ENCODE data around the gene SCUBE3.
A peak's percentile ranks its signal among the peaks of the same experiment; 100 is the strongest.

The SCUBE3 gene

GRCh38 chr6:35243386-35243958 lies 29.7 kb downstream of the SCUBE3 start:
- Histone ChIP-seq H3K27me3 (ENCODE audit: control insufficient read depth, insufficient read depth, low read length) (peaks cover 14% of the 10 kb centered on the region), H3K4me1 (ENCODE audit: control insufficient read depth, low read depth, low read length) (peaks cover 20% of the 10 kb centered on the region), H3K9me3 (ENCODE audit: control insufficient read depth, low read depth, low read length) (no peaks in the 10 kb centered on the region), H3K27ac (ENCODE audit: low read length) (no peak overlapping the region), H3K36me3 (ENCODE audit: control insufficient read depth, low read depth, low read length) (no peaks in the 10 kb centered on the region), H3K9ac (ENCODE audit: low read length) (no peak overlapping the region), H3K4me3 (ENCODE audit: low read length) (no peak overlapping the region)

GRCh38 chr6:35244551-35244950 lies 30.8 kb downstream of the SCUBE3 start:
- peaks cover 9% of the 10 kb centered on the region for H3K27me3 ChIP-seq (ENCODE audit: control insufficient read depth, insufficient read depth, low read length)
- H3K36me3 ChIP-seq (ENCODE audit: control insufficient read depth, low read depth, low read length) = no peaks in the 10 kb centered on the region

DNA sequence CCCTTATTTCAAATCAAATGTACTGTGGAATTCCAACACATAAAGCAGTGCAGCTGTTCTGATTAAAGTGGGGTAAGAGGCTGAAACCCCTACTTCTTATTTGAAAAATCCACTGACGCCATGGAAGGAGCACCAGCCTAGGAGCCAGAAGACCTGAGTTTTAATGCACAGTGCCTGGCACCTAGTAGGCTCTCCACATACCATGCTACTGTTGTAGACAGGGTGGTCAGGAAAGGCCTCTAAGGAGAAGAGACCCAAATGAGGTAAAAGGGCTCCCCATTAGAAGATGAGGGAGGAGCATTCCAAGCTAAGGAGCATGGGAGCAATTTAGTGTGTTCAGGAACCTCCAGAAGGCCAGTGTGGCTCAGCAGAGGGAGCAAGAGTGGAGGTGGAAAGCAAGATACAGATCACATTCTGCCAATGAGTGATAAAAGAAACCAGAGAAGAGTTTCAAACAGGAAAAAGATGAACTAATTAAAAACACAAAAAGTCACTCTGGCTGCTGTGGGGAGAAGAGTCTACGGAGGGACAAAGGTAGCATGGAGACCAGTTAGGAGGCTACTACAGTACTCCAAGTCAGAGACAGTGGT lies 34.0 kb downstream of the SCUBE3 start:
- no peaks in the 10 kb centered on the region for H3K27me3 ChIP-seq (ENCODE audit: control insufficient read depth, insufficient read depth, low read length)
- H3K27ac ChIP-seq (ENCODE audit: low read length) = no peak overlapping the region
- H3K36me3 ChIP-seq (ENCODE audit: control insufficient read depth, low read depth, low read length) = no peaks in the 10 kb centered on the region
- no peaks in the 10 kb centered on the region for H3K4me1 ChIP-seq (ENCODE audit: control insufficient read depth, low read depth, low read length)
- no peak overlapping the region for H3K4me3 ChIP-seq (ENCODE audit: low read length)
- H3K9ac ChIP-seq (ENCODE audit: low read length) = no peak overlapping the region
- H3K9me3 ChIP-seq (ENCODE audit: control insufficient read depth, low read depth, low read length) = no peaks in the 10 kb centered on the region

More at GRCh38 chr6:35244551-35244950, 30.8 kb downstream of the SCUBE3 start:
- Histone ChIP-seq H3K4me3 (ENCODE audit: low read length) (no peak overlapping the region), H3K27ac (ENCODE audit: low read length) (no peak overlapping the region), H3K4me1 (ENCODE audit: control insufficient read depth, low read depth, low read length) (peaks cover 11% of the 10 kb centered on the region), H3K9ac (ENCODE audit: low read length) (no peak overlapping the region), H3K9me3 (ENCODE audit: control insufficient read depth, low read depth, low read length) (no peaks in the 10 kb centered on the region)

GRCh38 chr6:35248300-35248699 lies 34.5 kb downstream of the SCUBE3 start:
- Histone ChIP-seq H3K27me3 (ENCODE audit: control insufficient read depth, insufficient read depth, low read length) (no peaks in the 10 kb centered on the region), H3K4me3 (ENCODE audit: low read length) (no peak overlapping the region), H3K9me3 (ENCODE audit: control insufficient read depth, low read depth, low read length) (no peaks in the 10 kb centered on the region), H3K27ac (ENCODE audit: low read length) (no peak overlapping the region), H3K4me1 (ENCODE audit: control insufficient read depth, low read depth, low read length) (no peaks in the 10 kb centered on the region), H3K9ac (ENCODE audit: low read length) (no peak overlapping the region), H3K36me3 (ENCODE audit: control insufficient read depth, low read depth, low read length) (no peaks in the 10 kb centered on the region)

- Histone ChIP-seq H3K4me1 (ENCODE audit: control insufficient read depth, low read depth, low read length) (no peaks in the 10 kb centered on the region), H3K9me3 (ENCODE audit: control insufficient read depth, low read depth, low read length) (no peaks in the 10 kb centered on the region), H3K27me3 (ENCODE audit: control insufficient read depth, insufficient read depth, low read length) (no peaks in the 10 kb centered on the region), H3K4me3 (ENCODE audit: low read length) (no peak overlapping the region), H3K9ac (ENCODE audit: low read length) (no peak overlapping the region), H3K27ac (ENCODE audit: low read length) (no peak overlapping the region), H3K36me3 (ENCODE audit: control insufficient read depth, low read depth, low read length) (no peaks in the 10 kb centered on the region)
Observed at GRCh38 chr6:35248965-35249364, 35.2 kb downstream of the SCUBE3 start.

- H3K27me3 ChIP-seq (ENCODE audit: control insufficient read depth, insufficient read depth, low read length) = no peaks in the 10 kb centered on the region
- H3K4me1 ChIP-seq (ENCODE audit: control insufficient read depth, low read depth, low read length) = no peaks in the 10 kb centered on the region
- no peak overlapping the region for H3K9ac ChIP-seq (ENCODE audit: low read length)
- H3K36me3 ChIP-seq (ENCODE audit: control insufficient read depth, low read depth, low read length) = no peaks in the 10 kb centered on the region
- no peak overlapping the region for H3K4me3 ChIP-seq (ENCODE audit: low read length)
- H3K9me3 ChIP-seq (ENCODE audit: control insufficient read depth, low read depth, low read length) = no peaks in the 10 kb centered on the region
- no peak overlapping the region for H3K27ac ChIP-seq (ENCODE audit: low read length)
Observed at GRCh38 chr6:35251949-35252348, 38.2 kb downstream of the SCUBE3 start.

GRCh38 chr6:35253249-35253648 lies 39.5 kb downstream of the SCUBE3 start:
- Histone ChIP-seq H3K4me1 (ENCODE audit: control insufficient read depth, low read depth, low read length) (peaks cover 2% of the 10 kb centered on the region), H3K4me3 (ENCODE audit: low read length) (no peak overlapping the region)

DNA sequence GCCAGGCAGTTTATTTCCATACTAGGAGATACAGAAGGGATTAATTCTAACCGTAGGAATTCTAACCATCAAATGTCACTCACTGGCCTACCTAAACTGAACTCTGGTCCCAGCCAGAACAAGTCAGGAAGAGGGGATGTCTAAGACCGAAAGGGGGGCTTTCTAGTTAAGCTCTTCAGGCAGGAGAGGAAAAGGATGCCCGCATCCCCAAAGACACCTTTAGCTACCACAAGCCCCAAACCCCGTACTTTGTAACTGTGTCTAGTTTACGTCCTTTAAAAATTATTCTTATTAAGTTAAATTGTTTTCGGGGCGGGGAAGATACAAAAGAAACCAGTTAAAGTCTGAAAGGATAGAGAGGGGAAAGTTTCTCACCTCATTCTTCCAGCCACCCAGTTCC lies 44.6 kb downstream of the SCUBE3 start:
- no peaks in the 10 kb centered on the region for H3K9me3 ChIP-seq (ENCODE audit: control insufficient read depth, low read depth, low read length)
- peaks cover 3% of the 10 kb centered on the region for H3K4me1 ChIP-seq (ENCODE audit: control insufficient read depth, low read depth, low read length)
- no peak overlapping the region for H3K27ac ChIP-seq (ENCODE audit: low read length)
- H3K27me3 ChIP-seq (ENCODE audit: control insufficient read depth, insufficient read depth, low read length) = no peaks in the 10 kb centered on the region
- H3K4me3 ChIP-seq (ENCODE audit: low read length) = peak overlapping the region; percentile 88
- H3K36me3 ChIP-seq (ENCODE audit: control insufficient read depth, low read depth, low read length) = no peaks in the 10 kb centered on the region
- H3K9ac ChIP-seq (ENCODE audit: low read length) = peak overlapping the region; percentile 76

More at GRCh38 chr6:35253249-35253648, 39.5 kb downstream of the SCUBE3 start:
- no peaks in the 10 kb centered on the region for H3K36me3 ChIP-seq (ENCODE audit: control insufficient read depth, low read depth, low read length)
- H3K27ac ChIP-seq (ENCODE audit: low read length) = no peak overlapping the region
- no peak overlapping the region for H3K9ac ChIP-seq (ENCODE audit: low read length)
- H3K27me3 ChIP-seq (ENCODE audit: control insufficient read depth, insufficient read depth, low read length) = no peaks in the 10 kb centered on the region
- no peaks in the 10 kb centered on the region for H3K9me3 ChIP-seq (ENCODE audit: control insufficient read depth, low read depth, low read length)

DNA sequence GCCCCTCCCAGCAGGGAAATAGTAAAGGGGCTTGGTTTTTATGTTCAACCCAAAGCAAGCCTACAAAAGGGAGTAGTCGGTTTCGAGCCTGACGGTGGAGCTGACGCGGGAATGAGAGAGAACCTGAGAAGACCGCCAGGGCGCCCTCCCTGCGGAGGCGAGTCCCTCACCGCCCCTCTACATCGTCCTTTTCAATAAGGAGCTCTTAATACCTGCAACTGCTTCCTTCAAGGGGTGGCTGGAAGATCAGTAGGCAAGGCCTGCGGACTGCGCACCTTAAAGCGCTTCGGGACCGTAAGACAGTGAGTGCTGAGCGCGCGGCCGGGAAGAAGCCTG lies 45.1 kb downstream of the SCUBE3 start:
- no peak overlapping the region for H3K27ac ChIP-seq (ENCODE audit: low read length)
- peak overlapping the region; percentile 76 for H3K9ac ChIP-seq (ENCODE audit: low read length)
- no peaks in the 10 kb centered on the region for H3K9me3 ChIP-seq (ENCODE audit: control insufficient read depth, low read depth, low read length)
- no peaks in the 10 kb centered on the region for H3K36me3 ChIP-seq (ENCODE audit: control insufficient read depth, low read depth, low read length)
- peak overlapping the region; percentile 88 for H3K4me3 ChIP-seq (ENCODE audit: low read length)
- H3K27me3 ChIP-seq (ENCODE audit: control insufficient read depth, insufficient read depth, low read length) = no peaks in the 10 kb centered on the region
- peaks cover 3% of the 10 kb centered on the region for H3K4me1 ChIP-seq (ENCODE audit: control insufficient read depth, low read depth, low read length)

DNA sequence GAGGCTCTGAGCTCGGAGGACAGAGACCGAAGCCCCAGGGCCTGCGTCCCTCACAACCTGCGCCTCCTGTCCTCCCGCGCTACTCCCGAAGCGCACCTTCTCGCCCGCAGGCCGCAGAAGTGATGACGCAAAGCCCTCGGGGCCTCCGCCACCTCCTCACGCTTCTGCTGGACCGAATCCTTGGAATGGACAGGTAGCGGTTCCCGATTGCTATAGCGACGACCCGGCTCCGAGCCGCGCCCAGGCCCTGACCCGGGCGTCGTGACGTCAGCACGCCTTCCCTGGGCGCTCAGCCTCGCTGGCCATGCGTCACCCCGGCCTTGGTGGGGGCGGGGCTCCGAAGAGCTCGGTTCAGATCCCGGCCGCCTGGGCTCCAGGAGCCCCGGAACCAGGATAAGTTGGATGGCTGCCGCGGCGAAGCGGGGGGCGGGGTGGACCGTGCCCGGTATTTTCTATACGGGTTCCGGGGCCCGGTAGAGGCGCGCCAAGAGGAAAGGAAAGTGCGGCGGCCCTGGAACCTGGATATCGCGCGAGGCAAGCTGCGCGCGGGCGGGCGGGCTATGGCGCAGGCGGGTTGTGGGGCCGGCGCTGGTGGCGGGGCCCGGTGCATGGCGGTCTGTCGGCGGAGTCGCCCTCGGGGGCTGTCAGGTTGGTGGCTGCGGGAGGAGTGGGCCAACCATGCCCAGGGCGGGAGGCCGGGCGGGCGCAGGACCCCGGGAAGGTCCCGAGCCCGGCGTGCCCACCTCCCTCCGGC lies 45.6 kb downstream of the SCUBE3 start, which contains the start of gene ZNF76:
TSS of gene ZNF76 (plus strand) at position 542 of the 754 bp plus-strand sequence. CDS start 21,417 bp downstream, outside the sequence.
- Histone ChIP-seq H3K9me3 (ENCODE audit: control insufficient read depth, low read depth, low read length) (no peaks in the 10 kb centered on the region), H3K4me1 (ENCODE audit: control insufficient read depth, low read depth, low read length) (peaks cover 3% of the 10 kb centered on the region), H3K36me3 (ENCODE audit: control insufficient read depth, low read depth, low read length) (no peaks in the 10 kb centered on the region), H3K4me3 (ENCODE audit: low read length) (peak within 1 kb of the TSS; percentile 88), H3K27me3 (ENCODE audit: control insufficient read depth, insufficient read depth, low read length) (no peaks in the 10 kb centered on the region), H3K9ac (ENCODE audit: low read length) (peak within 1 kb of the TSS; percentile 82), H3K27ac (ENCODE audit: low read length) (peak within 1 kb of the TSS; percentile 79)

DNA sequence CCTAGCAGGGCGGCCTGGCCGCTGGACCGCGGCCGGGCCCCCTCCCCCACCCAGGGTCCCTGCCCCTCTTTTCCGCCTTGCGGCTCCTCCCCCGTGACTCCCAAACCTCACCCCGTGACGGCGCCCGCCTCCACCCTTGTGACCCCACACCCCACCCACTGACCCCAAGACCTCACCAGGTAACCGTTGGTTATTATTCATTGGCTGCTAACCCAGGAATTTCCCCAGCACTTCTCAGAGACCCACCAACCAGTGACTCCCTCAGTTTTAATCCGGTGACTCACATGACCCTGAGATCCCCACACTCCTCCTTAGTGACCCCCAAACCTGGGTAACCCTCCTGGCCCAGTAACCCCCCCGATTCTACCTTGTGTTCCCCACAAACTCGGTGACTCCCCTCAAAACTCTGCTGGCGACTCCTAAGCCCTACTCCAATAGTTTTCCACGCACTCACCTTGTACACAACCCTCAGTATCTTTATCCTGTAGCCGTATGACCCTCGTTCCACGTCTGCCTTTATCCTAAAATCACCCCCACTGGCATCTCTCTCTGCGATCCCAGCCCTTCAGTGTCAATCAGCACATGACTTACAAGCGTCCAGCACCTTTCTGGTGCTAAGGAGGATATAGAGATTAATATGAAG lies 46.3 kb downstream of the SCUBE3 start:
- peak overlapping the region; percentile 82 for H3K9ac ChIP-seq (ENCODE audit: low read length)
- no peaks in the 10 kb centered on the region for H3K9me3 ChIP-seq (ENCODE audit: control insufficient read depth, low read depth, low read length)
- peak overlapping the region; percentile 68 for H3K4me3 ChIP-seq (ENCODE audit: low read length)
- H3K36me3 ChIP-seq (ENCODE audit: control insufficient read depth, low read depth, low read length) = no peaks in the 10 kb centered on the region
- H3K27ac ChIP-seq (ENCODE audit: low read length) = peak overlapping the region; percentile 79
- no peaks in the 10 kb centered on the region for H3K27me3 ChIP-seq (ENCODE audit: control insufficient read depth, insufficient read depth, low read length)
- H3K4me1 ChIP-seq (ENCODE audit: control insufficient read depth, low read depth, low read length) = peaks cover 3% of the 10 kb centered on the region

Data from iPS-18a (cell line).